Right lung (tissue), 5 donors: ENCODE measurements around the gene DLGAP1. TPM values are rescaled to one million over a fixed set of nuclear protein-coding genes. Genes with fewer than 3 reads are reported as not detected.
"Not testable (repeated sequence)": the region's sequence is repeated elsewhere in the genome, so short reads cannot be mapped to it uniquely, and the experiment has no call there.

ENCODE experiments used
- DNase-seq, 2 donors: peaks; one replicate each; pipeline ENCODE4 v3.0.0-alpha.2; 2013
- polyA plus RNA-seq, 5 donors: library from polyadenylated mRNA; unstranded; fragments of 120-200 nt; gene quantifications; one replicate each; pipeline versions ENCODE4 v1.2.1 to v1.2.3, GENCODE V29; 2013; ENCODE audit warnings: inconsistent platforms in 1 of 5, low replicate concordance in 1 of 5; ENCODE audit not compliant: insufficient read length in 5 of 5, insufficient read depth in 1 of 5

The DLGAP1 gene
- polyA plus RNA-seq, 5 donors = 1.0 to 3.2 (median 2.0) TPM

GRCh38 chr18:3590096-3590630 lies 864.9 kb downstream of the DLGAP1 start:
- DNase-seq = no peak

GRCh38 chr18:3585656-3586509 lies 869.2 kb downstream of the DLGAP1 start:
- peak; percentile 53 to 57 for DNase-seq

GRCh38 chr18:3584897-3585460 lies 870.1 kb downstream of the DLGAP1 start:
- no peak for DNase-seq

- DNase-seq = no peak
Measured at GRCh38 chr18:3584266-3584861, 870.7 kb downstream of the DLGAP1 start.

- DNase-seq = no peak
Measured at GRCh38 chr18:3583873-3584247, 871.2 kb downstream of the DLGAP1 start.

GRCh38 chr18:3583106-3583872 lies 871.8 kb downstream of the DLGAP1 start:
- DNase-seq = not testable (repeated sequence)

GRCh38 chr18:3581890-3582289 lies 873.2 kb downstream of the DLGAP1 start:
- DNase-seq = no peak

- DNase-seq = not testable (repeated sequence)
Measured at GRCh38 chr18:3580523-3581025, 874.5 kb downstream of the DLGAP1 start.

GRCh38 chr18:3579701-3580100 lies 875.4 kb downstream of the DLGAP1 start:
- no peak for DNase-seq

GRCh38 chr18:3578621-3579020 lies 876.5 kb downstream of the DLGAP1 start:
- no peak for DNase-seq

- DNase-seq = no peak
Measured at GRCh38 chr18:3577281-3577855, 877.7 kb downstream of the DLGAP1 start.

GRCh38 chr18:3572761-3573160 lies 882.3 kb downstream of the DLGAP1 start:
- no peak for DNase-seq

- DNase-seq = no peak
Measured at GRCh38 chr18:3566851-3567250, 888.3 kb downstream of the DLGAP1 start.

- DNase-seq = no peak
Measured at GRCh38 chr18:3560755-3561154, 894.4 kb downstream of the DLGAP1 start.

GRCh38 chr18:3554811-3555427 lies 900.2 kb downstream of the DLGAP1 start:
- DNase-seq = no peak

- DNase-seq = no peak
Measured at GRCh38 chr18:3554091-3554601, 901.0 kb downstream of the DLGAP1 start.

- DNase-seq = no peak
Measured at GRCh38 chr18:3552305-3552704, 902.8 kb downstream of the DLGAP1 start.

- DNase-seq = no peak
Measured at GRCh38 chr18:3547891-3548615, 907.1 kb downstream of the DLGAP1 start.

- no peak for DNase-seq
Measured at GRCh38 chr18:3546106-3546505, 909.0 kb downstream of the DLGAP1 start.

- DNase-seq = no peak
Measured at GRCh38 chr18:3544537-3544936, 910.6 kb downstream of the DLGAP1 start.
